Progenitor cell of endocrine pancreas (in vitro differentiated cells): ENCODE data around the gene NATD1. TPM values are rescaled to one million over a fixed set of nuclear protein-coding genes. Genes with fewer than 3 reads are reported as not detected.

Source experiments
- DNase-seq: peaks from one replicate; pipeline ENCODE4 v3.0.0; 2021; ENCODE audit warnings: low spot score; ENCODE audit not compliant: unreplicated experiment
- H3K27ac Mint-ChIP-seq: 2 replicates; pipeline ENCODE4 v1.8.0; 2021; ENCODE audit warnings: mild to moderate bottlenecking, moderate library complexity, mixed read lengths
- H3K27me3 Mint-ChIP-seq: 2 replicates; pipeline ENCODE4 v1.8.0; 2021; ENCODE audit warnings: mixed read lengths
- H3K36me3 Mint-ChIP-seq: 2 replicates; pipeline ENCODE4 v1.8.0; 2022; ENCODE audit warnings: mixed read lengths; ENCODE audit not compliant: insufficient read depth
- H3K4me1 Mint-ChIP-seq: 2 replicates; pipeline ENCODE4 v1.8.0; 2021; ENCODE audit warnings: low read depth, mixed read lengths
- H3K4me3 Mint-ChIP-seq: 2 replicates; pipeline ENCODE4 v1.8.0; 2021; ENCODE audit warnings: low read depth, mild to moderate bottlenecking, moderate library complexity, mixed read lengths
- H3K9me3 Mint-ChIP-seq: 2 replicates; pipeline ENCODE4 v1.8.0; 2021; ENCODE audit warnings: low read depth, mixed read lengths
- total RNA-seq: library from RNA; stranded (reverse); gene quantifications from 2 replicates; pipeline ENCODE4 v1.2.1, GENCODE V29; 2021
- TF ChIP-seq, protein P1 (sequence below): fragments of 200-600 bp; sonication (generic); IDR thresholded peaks from one replicate; pipeline ENCODE4 v1.5.0; 2021; ENCODE audit warnings: antibody characterized with exemption, mild to moderate bottlenecking; ENCODE audit not compliant: unreplicated experiment

The NATD1 gene
- total RNA-seq, 1 donor from 2014 or later = 13.5 TPM

GRCh38 chr17:21295036-21295952 lies 42.1 kb upstream of the NATD1 start:
- peaks cover 5% of the 10 kb centered on the region for H3K36me3 Mint-ChIP-seq
- H3K27me3 Mint-ChIP-seq = no peaks in the 10 kb centered on the region
- peak overlapping the region; percentile 75 for H3K27ac Mint-ChIP-seq
- DNase-seq = no peak
- no peaks in the 10 kb centered on the region for H3K4me1 Mint-ChIP-seq
- no peak overlapping the region for H3K4me3 Mint-ChIP-seq
- H3K9me3 Mint-ChIP-seq = peaks cover 10% of the 10 kb centered on the region
- TF ChIP-seq, protein P1, sequence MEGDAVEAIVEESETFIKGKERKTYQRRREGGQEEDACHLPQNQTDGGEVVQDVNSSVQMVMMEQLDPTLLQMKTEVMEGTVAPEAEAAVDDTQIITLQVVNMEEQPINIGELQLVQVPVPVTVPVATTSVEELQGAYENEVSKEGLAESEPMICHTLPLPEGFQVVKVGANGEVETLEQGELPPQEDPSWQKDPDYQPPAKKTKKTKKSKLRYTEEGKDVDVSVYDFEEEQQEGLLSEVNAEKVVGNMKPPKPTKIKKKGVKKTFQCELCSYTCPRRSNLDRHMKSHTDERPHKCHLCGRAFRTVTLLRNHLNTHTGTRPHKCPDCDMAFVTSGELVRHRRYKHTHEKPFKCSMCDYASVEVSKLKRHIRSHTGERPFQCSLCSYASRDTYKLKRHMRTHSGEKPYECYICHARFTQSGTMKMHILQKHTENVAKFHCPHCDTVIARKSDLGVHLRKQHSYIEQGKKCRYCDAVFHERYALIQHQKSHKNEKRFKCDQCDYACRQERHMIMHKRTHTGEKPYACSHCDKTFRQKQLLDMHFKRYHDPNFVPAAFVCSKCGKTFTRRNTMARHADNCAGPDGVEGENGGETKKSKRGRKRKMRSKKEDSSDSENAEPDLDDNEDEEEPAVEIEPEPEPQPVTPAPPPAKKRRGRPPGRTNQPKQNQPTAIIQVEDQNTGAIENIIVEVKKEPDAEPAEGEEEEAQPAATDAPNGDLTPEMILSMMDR = no peak

DNA sequence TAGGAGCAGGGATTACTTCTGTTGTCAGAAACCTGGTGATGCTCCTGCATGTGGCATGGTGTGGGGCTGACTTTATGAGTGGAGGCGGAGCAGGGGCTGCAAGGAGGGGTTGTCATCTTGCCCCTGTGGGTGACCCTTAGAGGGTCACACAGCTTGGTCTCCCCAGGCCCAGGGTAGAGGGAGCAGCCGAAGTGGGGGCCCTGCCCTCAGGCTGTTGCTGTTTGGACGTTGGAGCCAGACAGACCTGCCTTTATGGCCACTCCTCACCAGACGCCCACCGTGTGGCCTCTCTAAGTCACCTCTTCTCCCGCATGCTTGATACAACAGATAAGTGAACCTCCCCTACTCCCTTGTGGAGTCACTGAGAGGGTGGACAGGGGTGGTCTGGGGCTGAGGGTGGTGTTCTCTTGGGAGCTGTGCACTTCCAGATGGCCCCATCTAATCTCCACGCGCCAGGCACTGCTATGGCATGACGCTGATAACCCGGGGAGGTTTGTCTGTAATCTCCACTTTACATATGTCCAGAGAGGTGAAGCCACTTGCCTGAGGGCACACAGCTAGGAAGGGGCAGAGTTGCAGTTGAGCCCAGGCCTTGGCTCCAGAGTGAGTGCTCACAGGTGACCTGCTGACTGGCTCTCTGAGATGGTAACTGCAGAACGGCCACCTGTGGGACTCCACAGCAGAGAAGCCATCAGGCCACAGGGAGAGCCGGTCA lies 41.3 kb upstream of the NATD1 start:
- no peak overlapping the region for H3K4me3 Mint-ChIP-seq
- DNase-seq = no peak
- no peaks in the 10 kb centered on the region for H3K4me1 Mint-ChIP-seq
- H3K27me3 Mint-ChIP-seq = no peaks in the 10 kb centered on the region
- TF ChIP-seq, protein P1 = no peak
- peaks cover 3% of the 10 kb centered on the region for H3K36me3 Mint-ChIP-seq
- H3K9me3 Mint-ChIP-seq = peaks cover 6% of the 10 kb centered on the region
- peak overlapping the region; percentile 75 for H3K27ac Mint-ChIP-seq

GRCh38 chr17:21293831-21294210 lies 40.6 kb upstream of the NATD1 start:
- Mint-ChIP-seq H3K27ac (no peak overlapping the region), H3K9me3 (peaks cover 6% of the 10 kb centered on the region)

DNA sequence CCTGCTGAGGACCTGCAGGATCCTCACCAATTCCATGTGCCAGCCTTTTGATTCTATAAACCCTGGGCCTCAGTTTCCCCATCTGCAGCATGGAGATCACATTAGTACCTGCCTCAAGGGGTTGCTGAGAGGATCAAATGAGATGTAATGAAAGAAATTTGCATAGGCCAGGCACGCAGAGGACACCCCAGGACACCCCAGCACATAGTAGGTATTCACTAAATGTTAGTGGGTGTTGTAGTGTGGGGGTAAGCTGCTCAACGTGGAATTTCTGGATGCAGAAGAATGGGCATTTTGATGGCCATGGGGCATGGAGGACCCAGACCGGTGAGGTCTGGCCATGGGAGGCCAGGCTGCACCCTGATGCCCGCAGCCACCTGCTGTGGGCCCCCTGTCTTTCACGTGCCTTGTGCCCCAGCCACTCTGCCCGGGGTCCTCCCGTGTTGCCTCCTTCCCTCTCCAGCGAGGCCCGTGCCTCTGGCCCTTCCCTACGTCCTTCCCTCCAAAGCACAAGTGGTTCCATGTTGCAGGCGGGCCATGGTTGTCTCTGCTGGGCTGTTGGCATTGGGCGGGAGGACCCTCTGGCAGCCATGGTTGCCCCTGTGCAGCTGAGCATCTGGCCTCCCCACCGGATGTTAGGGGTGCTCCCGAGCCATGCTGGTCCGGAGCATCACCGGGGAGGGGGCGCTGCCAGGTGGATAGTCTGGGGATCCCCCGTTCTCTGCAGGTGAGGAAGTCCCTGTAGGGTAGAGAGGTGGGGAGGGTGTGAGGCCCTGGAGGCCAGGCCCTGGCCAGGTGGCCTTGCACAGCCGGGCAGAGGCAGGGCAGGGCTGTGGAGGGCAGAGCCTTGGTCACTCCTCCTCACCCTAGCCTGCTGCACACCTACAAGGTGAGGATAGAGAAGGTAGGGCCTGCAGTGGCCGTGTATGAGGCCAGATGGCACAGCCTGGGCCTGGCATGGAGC lies 39.9 kb upstream of the NATD1 start:
- Mint-ChIP-seq H3K9me3 (peaks cover 6% of the 10 kb centered on the region), H3K4me3 (no peak overlapping the region), H3K36me3 (peaks cover 3% of the 10 kb centered on the region), H3K4me1 (no peaks in the 10 kb centered on the region), H3K27me3 (no peaks in the 10 kb centered on the region), H3K27ac (no peak overlapping the region)
- TF ChIP-seq, protein P1 = no peak
- no peak for DNase-seq

More at GRCh38 chr17:21293831-21294210, 40.6 kb upstream of the NATD1 start:
- peaks cover 3% of the 10 kb centered on the region for H3K36me3 Mint-ChIP-seq
- TF ChIP-seq, protein P1 = no peak
- DNase-seq = no peak
- H3K4me3 Mint-ChIP-seq = no peak overlapping the region
- H3K4me1 Mint-ChIP-seq = no peaks in the 10 kb centered on the region
- no peaks in the 10 kb centered on the region for H3K27me3 Mint-ChIP-seq
